ENCODE measurements around the gene SFI1.

The SFI1 gene

GRCh38 chr22:31604137-31604705 is 107.9 kb downstream of the SFI1 start:
- TF ChIP-seq CTCF (conservative IDR thresholded peaks at IDR 0.05) = no peak
- H3K27ac ChIP-seq = no peak overlapping the region

- H3K27ac ChIP-seq = no peak overlapping the region
- TF ChIP-seq CTCF (conservative IDR thresholded peaks at IDR 0.05) = no peak
Observed at GRCh38 chr22:31604746-31605705, 108.7 kb downstream of the SFI1 start.

- TF ChIP-seq CTCF (conservative IDR thresholded peaks at IDR 0.05) = no peak
Observed at GRCh38 chr22:31605851-31606585, 109.7 kb downstream of the SFI1 start.

GRCh38 chr22:31607696-31608095 is 111.4 kb downstream of the SFI1 start:
- no peak overlapping the region for H3K27ac ChIP-seq
- TF ChIP-seq CTCF (conservative IDR thresholded peaks at IDR 0.05) = no peak

More at GRCh38 chr22:31605851-31606585, 109.7 kb downstream of the SFI1 start:
- no peak overlapping the region for H3K27ac ChIP-seq

GRCh38 chr22:31609716-31610115 is 113.4 kb downstream of the SFI1 start:
- no peak for TF ChIP-seq CTCF (conservative IDR thresholded peaks at IDR 0.05)
- H3K27ac ChIP-seq = no peak overlapping the region

GRCh38 chr22:31610611-31611010 is 114.3 kb downstream of the SFI1 start:
- TF ChIP-seq CTCF (conservative IDR thresholded peaks at IDR 0.05) = no peak
- H3K27ac ChIP-seq = no peak overlapping the region
